H9 (cell line): Measurements from ENCODE around the gene TGFA. TPM values are rescaled to one million over a fixed set of nuclear protein-coding genes. Genes with fewer than 3 reads are reported as not detected.

Experiments
- DNase-seq: peaks from one replicate; pipeline ENCODE4 v3.0.0-alpha.2; 2017
- H2AFZ ChIP-seq: one replicate; pipeline ENCODE4 v1.6.1; 2013; ENCODE audit warnings: mild to moderate bottlenecking, low read length, control low read depth, moderate library complexity
- H2AK5ac ChIP-seq: 2 replicates; pipeline ENCODE4 v1.6.1; 2013; ENCODE audit warnings: low read length, control low read depth, mixed read lengths; ENCODE audit not compliant: insufficient read length
- H2BK120ac ChIP-seq: one replicate; pipeline ENCODE4 v1.6.1; 2013; ENCODE audit warnings: low read depth, mild to moderate bottlenecking, low read length, control low read depth, inconsistent platforms; ENCODE audit not compliant: poor library complexity, severe bottlenecking
- H2BK12ac ChIP-seq: 2 replicates; pipeline ENCODE4 v1.6.1; 2013; ENCODE audit warnings: low read length, control low read depth, mixed read lengths, low read depth; ENCODE audit not compliant: insufficient read length
- H2BK15ac ChIP-seq: 2 replicates; pipeline ENCODE4 v1.6.1; 2013; ENCODE audit warnings: low read depth, low read length, control low read depth
- H2BK20ac ChIP-seq: one replicate; pipeline ENCODE4 v1.6.1; 2013; ENCODE audit warnings: low read depth, mild to moderate bottlenecking, low read length, control low read depth, inconsistent platforms; ENCODE audit not compliant: poor library complexity, severe bottlenecking
- H2BK5ac ChIP-seq: 2 replicates; pipeline ENCODE4 v1.6.1; 2013; ENCODE audit warnings: low read length, control low read depth, mixed read lengths; ENCODE audit not compliant: insufficient read length
- H3K14ac ChIP-seq: 2 replicates; pipeline ENCODE4 v1.6.1; 2013; ENCODE audit warnings: low read length, control low read depth; ENCODE audit not compliant: insufficient read depth
- H3K18ac ChIP-seq: 2 replicates; pipeline ENCODE4 v1.6.1; 2013; ENCODE audit warnings: low read depth, mild to moderate bottlenecking, mixed read lengths, low read length, control low read depth; ENCODE audit not compliant: insufficient read length
- H3K23ac ChIP-seq: 2 replicates; pipeline ENCODE4 v1.6.1; 2013; ENCODE audit warnings: low read length, control low read depth, mixed read lengths, low read depth; ENCODE audit not compliant: insufficient read length
- H3K23me2 ChIP-seq: 2 replicates; pipeline ENCODE4 v1.6.1; 2013; ENCODE audit warnings: low read depth, mild to moderate bottlenecking, mixed read lengths, low read length, control low read depth; ENCODE audit not compliant: insufficient read length, poor library complexity, severe bottlenecking
- H3K27ac ChIP-seq: 2 replicates; pipeline ENCODE4 v1.5.1; 2013; ENCODE audit warnings: low read length, control low read depth, mixed read lengths, low read depth; ENCODE audit not compliant: insufficient read length
- H3K27me3 ChIP-seq: 2 replicates; pipeline ENCODE4 v1.6.1; 2013; ENCODE audit warnings: low read length, control low read depth, inconsistent platforms; ENCODE audit not compliant: insufficient read depth
- H3K4ac ChIP-seq: 2 replicates; pipeline ENCODE4 v1.6.1; 2013; ENCODE audit warnings: low read depth, mild to moderate bottlenecking, control low read depth, inconsistent platforms, low read length, moderate library complexity
- H3K4me1 ChIP-seq: 2 replicates; pipeline ENCODE4 v1.6.1; 2013; ENCODE audit warnings: low read length, control low read depth, inconsistent platforms; ENCODE audit not compliant: insufficient read depth
- H3K4me2 ChIP-seq: 2 replicates; pipeline ENCODE4 v1.6.1; 2013; ENCODE audit warnings: low read length, control low read depth, mixed read lengths; ENCODE audit not compliant: insufficient read length, insufficient read depth
- H3K56ac ChIP-seq: 2 replicates; pipeline ENCODE4 v1.6.1; 2013; ENCODE audit warnings: low read depth, mild to moderate bottlenecking, mixed read lengths, low read length, control low read depth; ENCODE audit not compliant: insufficient read length
- H3K79me1 ChIP-seq: 2 replicates; pipeline ENCODE4 v1.6.1; 2013; ENCODE audit warnings: low read depth, mild to moderate bottlenecking, moderate library complexity, low read length, control low read depth, inconsistent platforms; ENCODE audit not compliant: insufficient read depth, poor library complexity, severe bottlenecking
- H3K79me2 ChIP-seq: 2 replicates; pipeline ENCODE4 v1.6.1; 2013; ENCODE audit warnings: low read length, control low read depth, inconsistent platforms; ENCODE audit not compliant: insufficient read depth
- H3K9ac ChIP-seq: 2 replicates; pipeline ENCODE4 v1.6.1; 2013; ENCODE audit warnings: low read length, control low read depth, mixed read lengths; ENCODE audit not compliant: insufficient read length; ENCODE audit errors: extremely low read depth
- H3K9me3 ChIP-seq: one replicate; pipeline ENCODE4 v1.6.1; 2013; ENCODE audit warnings: low read depth, low read length, inconsistent platforms; ENCODE audit not compliant: control insufficient read depth
- H3T11ph ChIP-seq: one replicate; pipeline ENCODE4 v1.6.1; 2013; ENCODE audit warnings: mild to moderate bottlenecking, low read length, control low read depth, inconsistent platforms
- H4K20me1 ChIP-seq: one replicate; pipeline ENCODE4 v1.6.1; 2013; ENCODE audit not compliant: control insufficient read depth, insufficient read length, insufficient read depth
- H4K5ac ChIP-seq: 2 replicates; pipeline ENCODE4 v1.6.1; 2013; ENCODE audit warnings: low read depth, mild to moderate bottlenecking, mixed read lengths, low read length, control low read depth; ENCODE audit not compliant: insufficient read length
- H4K8ac ChIP-seq: replicated peaks from 2 replicates; pipeline ENCODE4 v1.6.1; 2013; ENCODE audit warnings: low read length, control low read depth, mixed read lengths, low read depth; ENCODE audit not compliant: insufficient read length
- H4K91ac ChIP-seq: 2 replicates; pipeline ENCODE4 v1.6.1; 2013; ENCODE audit warnings: low read depth, mild to moderate bottlenecking, moderate library complexity, mixed read lengths, low read length, control low read depth; ENCODE audit not compliant: insufficient read length
- H3K27ac Mint-ChIP-seq, 3 experiments: 2 replicates in 2 of 3; 3 replicates in 1 of 3; pipeline ENCODE4 v1.8.0; 2020 to 2021; ENCODE audit warnings: mixed read lengths in 3 of 3, mild to moderate bottlenecking in 1 of 3, moderate library complexity in 1 of 3
- H3K27me3 Mint-ChIP-seq: 2 replicates; pipeline ENCODE4 v1.8.0; 2021; ENCODE audit warnings: low read depth, mild to moderate bottlenecking, moderate library complexity, mixed read lengths
- H3K36me3 Mint-ChIP-seq, 3 experiments: 2 replicates in 2 of 3; 3 replicates in 1 of 3; pipeline ENCODE4 v1.8.0; 2020 to 2021; ENCODE audit warnings: low read depth in 3 of 3, mixed read lengths in 3 of 3; ENCODE audit not compliant: insufficient read depth in 1 of 3
- H3K4me1 Mint-ChIP-seq, 2 experiments: 2 replicates each; pipeline ENCODE4 v1.8.0; 2020; ENCODE audit warnings: mixed read lengths in 2 of 2
- H3K4me3 Mint-ChIP-seq, 2 experiments: 2 replicates in 1 of 2; 3 replicates in 1 of 2; pipeline ENCODE4 v1.8.0; 2020 to 2021; ENCODE audit warnings: mild to moderate bottlenecking in 2 of 2, mixed read lengths in 2 of 2, moderate library complexity in 1 of 2
- H3K9me3 Mint-ChIP-seq, 2 experiments: 2 replicates in 1 of 2; 3 replicates in 1 of 2; pipeline ENCODE4 v1.8.0; 2020; ENCODE audit warnings: mild to moderate bottlenecking in 2 of 2, mixed read lengths in 2 of 2, moderate library complexity in 1 of 2
- CTCF ChIP-seq: fragments of 200-600 bp; sonication (generic); conservative IDR thresholded peaks from 3 replicates; pipeline ENCODE4 v1.8.0; 2021; ENCODE audit warnings: antibody characterized with exemption, mild to moderate bottlenecking
- WGBS: extraction: QIAGEN DNeasy Blood & Tissue Kit; methylation state at CpG from one replicate; pipeline ENCODE4 v1.1.7; 2013; ENCODE audit warnings: missing lambda C conversion rate, low lambda C conversion rate, mixed read lengths; ENCODE audit not compliant: insufficient read length; ENCODE audit errors: extremely low coverage; 5-methylcytosine and 5-hydroxymethylcytosine counted together
- total RNA-seq: library from RNA; stranded (reverse); gene quantifications from 2 replicates; pipeline ENCODE4 v1.2.1, GENCODE V29; 2021

The TGFA gene
- total RNA-seq, 1 experiment from 2014 or later, result 3.3 TPM

- no peak overlapping the region for H3K14ac ChIP-seq
- H2AK5ac ChIP-seq, result no peak overlapping the region
- H3K79me1 ChIP-seq, result no peaks in the 10 kb centered on the region
- Mint-ChIP-seq H3K9me3 (no peaks in the 10 kb centered on the region), H3K4me3 (no peak overlapping the region), H3K27ac (no peak overlapping the region), H3K27me3 (no peaks in the 10 kb centered on the region), H3K36me3 (no peaks in the 10 kb centered on the region), H3K4me1 (peaks cover 44 to 49% of the 10 kb centered on the region in 2 experiments)
- no peak overlapping the region for H3K18ac ChIP-seq
- no peak overlapping the region for H3T11ph ChIP-seq
- H3K9me3 ChIP-seq, result no peaks in the 10 kb centered on the region
- H3K4me1 ChIP-seq, result peaks cover 3% of the 10 kb centered on the region; the same call in 1 of the 2 replicates
- H2AFZ ChIP-seq, result no peak overlapping the region
- H2BK5ac ChIP-seq, result no peak overlapping the region
- H3K27me3 ChIP-seq, result no peaks in the 10 kb centered on the region
- no peak overlapping the region for H4K91ac ChIP-seq
- no peak overlapping the region for H2BK15ac ChIP-seq
- H4K8ac ChIP-seq, result no peak overlapping the region
- no peak overlapping the region for H4K5ac ChIP-seq
- no peak overlapping the region for H3K4me2 ChIP-seq
- H3K9ac ChIP-seq, result no peak overlapping the region
- no peak overlapping the region for H3K56ac ChIP-seq
- no peaks in the 10 kb centered on the region for H3K23me2 ChIP-seq
- no peak overlapping the region for H2BK20ac ChIP-seq
- H3K27ac ChIP-seq, result no peak overlapping the region
- no peaks in the 10 kb centered on the region for H3K79me2 ChIP-seq
- no peak for DNase-seq
- TF ChIP-seq CTCF, result no peak
- H3K4ac ChIP-seq, result no peak overlapping the region
- H2BK12ac ChIP-seq, result no peak overlapping the region
- H2BK120ac ChIP-seq, result no peak overlapping the region
- no peak overlapping the region for H3K23ac ChIP-seq
- WGBS, result no CpG with 5 or more reads among the region's 4 CpGs
- H4K20me1 ChIP-seq, result no peaks in the 10 kb centered on the region
These were observed 92.2 kb downstream of the TGFA start for GRCh38 chr2:70461414-70461813.
